ENCODE data around the gene PREP. TPM values are rescaled to one million over a fixed set of nuclear protein-coding genes. Genes with fewer than 3 reads are reported as not detected.

The PREP gene
- total RNA-seq, 1 donor: 19.0 TPM

DNA sequence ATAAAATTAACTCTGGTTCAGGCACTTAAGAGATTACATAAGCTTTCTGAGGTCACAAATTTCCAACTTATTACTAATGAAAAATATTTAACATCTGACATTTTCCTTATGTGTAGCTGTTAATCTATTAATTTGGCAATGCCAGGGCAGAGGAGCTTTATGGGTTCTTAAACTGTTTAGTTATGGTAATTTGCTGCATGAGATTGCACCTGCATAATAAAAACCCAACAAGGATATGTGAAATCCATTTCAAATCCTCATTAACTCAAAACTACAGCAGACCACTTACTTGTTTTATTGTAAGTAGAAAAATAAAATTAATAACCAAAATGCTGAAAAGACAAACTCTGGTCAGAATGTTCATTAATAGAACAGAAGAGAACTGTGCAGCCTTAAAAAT, 98.1 kb downstream of the PREP start:
- H3K4me3 ChIP-seq (ENCODE audit: low read depth, low read length): no peak overlapping the region
- TF ChIP-seq, protein P1, sequence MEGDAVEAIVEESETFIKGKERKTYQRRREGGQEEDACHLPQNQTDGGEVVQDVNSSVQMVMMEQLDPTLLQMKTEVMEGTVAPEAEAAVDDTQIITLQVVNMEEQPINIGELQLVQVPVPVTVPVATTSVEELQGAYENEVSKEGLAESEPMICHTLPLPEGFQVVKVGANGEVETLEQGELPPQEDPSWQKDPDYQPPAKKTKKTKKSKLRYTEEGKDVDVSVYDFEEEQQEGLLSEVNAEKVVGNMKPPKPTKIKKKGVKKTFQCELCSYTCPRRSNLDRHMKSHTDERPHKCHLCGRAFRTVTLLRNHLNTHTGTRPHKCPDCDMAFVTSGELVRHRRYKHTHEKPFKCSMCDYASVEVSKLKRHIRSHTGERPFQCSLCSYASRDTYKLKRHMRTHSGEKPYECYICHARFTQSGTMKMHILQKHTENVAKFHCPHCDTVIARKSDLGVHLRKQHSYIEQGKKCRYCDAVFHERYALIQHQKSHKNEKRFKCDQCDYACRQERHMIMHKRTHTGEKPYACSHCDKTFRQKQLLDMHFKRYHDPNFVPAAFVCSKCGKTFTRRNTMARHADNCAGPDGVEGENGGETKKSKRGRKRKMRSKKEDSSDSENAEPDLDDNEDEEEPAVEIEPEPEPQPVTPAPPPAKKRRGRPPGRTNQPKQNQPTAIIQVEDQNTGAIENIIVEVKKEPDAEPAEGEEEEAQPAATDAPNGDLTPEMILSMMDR (IDR thresholded peaks at IDR 0.05; ENCODE audit: insufficient read depth, low read depth, low read length): no peak
- no peak for DNase-seq (ENCODE audit: low read depth)

DNA sequence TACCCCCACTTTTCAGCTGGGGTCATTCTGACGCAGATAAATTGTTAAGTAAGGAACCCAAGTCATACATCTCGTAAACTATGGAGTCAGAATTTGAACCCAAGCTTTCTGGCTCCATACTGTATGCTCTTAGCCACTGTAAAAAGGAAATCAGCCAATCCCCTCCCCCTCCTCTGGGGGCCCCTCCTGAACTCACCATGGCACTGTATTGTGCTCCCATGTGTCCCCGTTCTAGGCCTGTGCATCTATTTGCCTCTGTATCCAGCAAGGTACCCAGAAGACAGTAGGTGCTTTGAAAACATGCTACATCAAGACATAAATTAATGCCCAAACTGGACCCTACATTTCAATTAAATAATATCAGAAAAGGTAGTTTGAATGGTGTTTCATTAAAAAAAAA, 98.5 kb downstream of the PREP start:
- DNase-seq (ENCODE audit: low read depth): no peak
- TF ChIP-seq, protein P1 (IDR thresholded peaks at IDR 0.05; ENCODE audit: insufficient read depth, low read depth, low read length): no peak
- no peak overlapping the region for H3K4me3 ChIP-seq (ENCODE audit: low read depth, low read length)

DNA sequence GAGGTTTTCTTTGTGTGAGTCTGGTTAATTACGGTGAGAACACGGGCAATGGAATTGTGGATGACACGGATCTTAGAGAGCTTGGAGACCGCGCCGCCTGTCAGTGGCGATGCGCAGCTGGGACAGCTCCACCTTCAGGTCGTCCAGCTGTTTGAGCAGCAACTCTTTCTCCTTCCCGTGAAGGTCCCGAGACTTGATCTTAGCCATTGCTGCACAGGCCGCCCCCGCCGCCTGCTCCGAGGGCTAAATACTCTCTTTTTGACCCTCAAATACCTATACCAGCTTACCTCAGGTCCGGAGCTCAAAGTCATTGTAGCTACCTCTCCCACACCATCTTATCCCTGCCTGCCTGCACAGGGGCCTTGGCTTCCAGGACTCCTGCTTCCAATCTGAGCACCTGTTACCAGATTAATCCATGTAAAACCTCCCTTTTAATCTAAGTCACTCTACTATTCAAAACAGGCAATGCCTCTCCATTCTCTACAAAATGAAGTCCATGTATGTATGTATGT, 100.2 kb downstream of the PREP start:
- DNase-seq (ENCODE audit: low read depth): no peak
- no peak overlapping the region for H3K4me3 ChIP-seq (ENCODE audit: low read depth, low read length)
- TF ChIP-seq, protein P1 (IDR thresholded peaks at IDR 0.05; ENCODE audit: insufficient read depth, low read depth, low read length): no peak

DNA sequence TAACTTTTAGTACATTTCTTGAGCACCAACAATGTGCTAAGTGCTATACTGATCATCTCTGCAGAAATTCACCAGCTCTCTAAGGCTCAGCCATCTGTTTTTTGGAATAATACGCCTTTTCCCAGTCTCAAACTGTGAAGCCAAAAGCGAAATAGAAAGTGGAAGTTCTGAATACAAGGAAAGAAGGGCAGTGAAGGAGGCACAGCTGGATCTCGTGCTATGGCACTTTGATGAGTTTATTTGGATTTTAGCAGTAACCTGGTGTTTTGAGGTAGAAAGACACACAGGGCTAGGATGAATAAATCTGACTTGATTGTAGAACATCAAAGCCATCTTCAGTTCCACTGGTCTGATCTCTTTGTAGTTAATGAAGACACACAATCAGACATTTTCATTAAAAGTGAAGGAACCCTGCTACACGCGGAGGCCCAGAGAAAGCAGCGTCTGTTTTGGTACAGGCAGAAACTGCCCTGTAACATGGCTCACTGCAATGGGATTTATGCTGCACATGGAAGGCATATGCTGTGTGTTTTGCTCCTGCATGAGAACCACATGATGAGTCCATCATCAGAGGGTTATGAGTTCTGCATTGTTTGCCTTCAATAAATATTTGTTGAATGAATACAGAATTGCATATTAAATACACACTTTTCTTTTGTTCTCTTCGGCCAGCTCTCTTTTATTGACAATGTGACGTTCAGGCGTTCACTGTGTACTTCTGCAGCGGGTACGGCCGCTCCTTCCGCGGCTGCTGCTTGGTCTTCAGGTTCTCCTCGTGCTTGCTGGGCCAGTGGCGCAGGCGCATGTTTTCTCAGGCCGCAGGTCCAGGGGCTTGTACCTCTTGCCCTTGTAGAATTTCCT, 100.9 kb downstream of the PREP start:
- DNase-seq (ENCODE audit: low read depth): peak; percentile 62
- TF ChIP-seq, protein P1 (IDR thresholded peaks at IDR 0.05; ENCODE audit: insufficient read depth, low read depth, low read length): no peak
- no peak overlapping the region for H3K4me3 ChIP-seq (ENCODE audit: low read depth, low read length)

DNA sequence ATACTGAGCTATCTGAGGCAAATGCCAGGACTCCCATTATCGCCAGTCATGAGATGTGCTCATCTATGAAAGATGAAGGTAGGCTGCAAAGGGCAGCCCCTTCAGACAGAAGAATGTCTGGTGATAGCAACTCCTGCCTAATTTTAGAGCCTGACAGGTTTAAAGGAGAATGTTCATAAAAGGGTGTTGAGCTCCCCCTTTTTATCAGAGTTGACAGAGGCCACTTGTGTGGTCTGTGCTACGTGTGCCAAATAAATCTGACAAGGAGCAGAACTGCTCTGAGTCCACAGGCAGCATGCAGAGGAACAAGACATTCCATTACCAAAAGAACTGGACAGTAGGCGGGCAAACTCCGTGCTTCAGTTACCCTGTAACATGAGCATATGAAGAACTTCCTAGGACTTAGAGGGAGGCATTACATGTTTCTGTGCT, 101.8 kb downstream of the PREP start:
- TF ChIP-seq, protein P1 (IDR thresholded peaks at IDR 0.05; ENCODE audit: insufficient read depth, low read depth, low read length): no peak
- H3K4me3 ChIP-seq (ENCODE audit: low read depth, low read length): no peak overlapping the region
- peak; percentile 44 for DNase-seq (ENCODE audit: low read depth)

DNA sequence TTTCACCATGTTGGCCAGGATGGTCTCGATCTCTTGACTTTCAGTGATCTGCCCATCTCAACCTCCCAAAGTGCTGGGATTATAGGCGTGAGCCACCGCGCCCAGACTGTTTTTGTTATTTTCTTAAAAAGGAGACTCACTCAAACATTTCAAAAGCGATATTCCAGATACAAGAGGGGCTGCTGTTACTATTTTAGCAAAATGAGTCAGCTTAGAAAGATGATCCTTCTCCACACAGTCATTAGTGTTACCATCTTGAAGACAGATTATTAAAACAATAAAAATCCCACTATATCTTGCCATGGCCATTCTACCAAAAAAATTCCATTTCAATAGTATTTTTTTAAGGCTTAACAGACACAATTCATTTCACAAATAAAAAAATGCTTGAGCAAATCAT, 102.8 kb downstream of the PREP start:
- H3K4me3 ChIP-seq (ENCODE audit: low read depth, low read length): no peak overlapping the region
- no peak for DNase-seq (ENCODE audit: low read depth)
- TF ChIP-seq, protein P1 (IDR thresholded peaks at IDR 0.05; ENCODE audit: insufficient read depth, low read depth, low read length): no peak

Data from fibroblast of villous mesenchyme (primary cell).